Stomach (tissue), 9 donors: ENCODE data around the gene CTRB2. TPM values are rescaled to one million over a fixed set of nuclear protein-coding genes. Genes with fewer than 3 reads are reported as not detected.

Source experiments
- DNase-seq, 2 donors: peaks; one replicate each; pipeline versions ENCODE4 v3.0.0 to v3.0.0-alpha.2; 2013 to 2019
- H3K27ac ChIP-seq, 5 donors: fragments of 200-600 bp in 4 of 5; sonication (generic) in 4 of 5; one replicate each; pipeline ENCODE4 v1.5.1; 2013 to 2019; ENCODE audit warnings: mild to moderate bottlenecking in 1 of 5, moderate library complexity in 1 of 5
- H3K27me3 ChIP-seq, 3 donors: fragments of 200-600 bp; sonication (generic); one replicate each; pipeline ENCODE4 v1.5.1; 2017 to 2019; ENCODE audit warnings: mixed run types in 1 of 3
- H3K36me3 ChIP-seq, 4 donors: fragments of 200-600 bp; sonication (generic); 1 replicate in 3 of 4; 2 replicates in 1 of 4; pipeline ENCODE4 v1.5.1; 2016 to 2019
- H3K4me1 ChIP-seq, 4 donors: fragments of 200-600 bp; sonication (generic); one replicate each; pipeline ENCODE4 v1.5.1; 2016 to 2019
- H3K4me3 ChIP-seq, 4 donors: fragments of 200-600 bp; sonication (generic) in 3 of 4; one replicate each; pipeline ENCODE4 v1.5.1; 2016 to 2019; ENCODE audit warnings: mild to moderate bottlenecking in 1 of 4
- H3K9me3 ChIP-seq, 4 donors: fragments of 200-600 bp; sonication (generic); one replicate each; pipeline ENCODE4 v1.5.1; 2016 to 2019
- EP300 ChIP-seq: sonication (generic); formaldehyde crosslinking; IDR thresholded peaks from one replicate; pipeline ENCODE4 v1.6.1; 2017; ENCODE audit warnings: antibody characterized with exemption
- POLR2A ChIP-seq, 4 donors: fragments of 450-650 bp; IDR thresholded peaks; one replicate each; pipeline ENCODE4 v1.6.1; 2016; ENCODE audit warnings: antibody characterized with exemption in 4 of 4, control low read depth in 2 of 4, mild to moderate bottlenecking in 1 of 4, moderate library complexity in 1 of 4
- POLR2AphosphoS5 ChIP-seq, 3 donors: sonication (generic); formaldehyde crosslinking; IDR thresholded peaks; one replicate each; pipeline ENCODE4 v1.6.1; 2016; ENCODE audit warnings: antibody characterized with exemption in 3 of 3
- WGBS, 5 donors: extraction: QIAGEN DNeasy Blood & Tissue Kit in 3 of 5; methylation state at CpG; one replicate each; pipeline versions ENCODE4 v1.1.5 to v1.1.7; 2013 to 2018; 5-methylcytosine and 5-hydroxymethylcytosine counted together
- intact Hi-C: fragments of 100-400 bp; cut with DNase I; formaldehyde crosslinking; loops from one replicate; pipeline ENCODE4 v1.15.1; 2023; ENCODE audit warnings: low total_unique reads
- polyA plus RNA-seq, 3 donors: library from polyadenylated mRNA; stranded (reverse); fragments of 200-250 nt; gene quantifications; one replicate each; pipeline ENCODE4 v1.2.3, GENCODE V29; 2013
- total RNA-seq, 5 donors: library from RNA; depleted of rRNA; stranded (reverse); fragments of >200 nt; gene quantifications; one replicate each; pipeline versions ENCODE4 v1.1.0 to v1.2.3, GENCODE V29; 2014 to 2016
- TF ChIP-seq, protein P1 (sequence below), 7 experiments: fragments of 450-650 bp in 4 of 7; fragments of 200-600 bp in 3 of 7; sonication (generic) in 3 of 7; IDR thresholded peaks; one replicate each; pipeline ENCODE4 v1.5.1; 2016 to 2019; ENCODE audit warnings: antibody characterized with exemption in 7 of 7, control low read depth in 2 of 7, mild to moderate bottlenecking in 1 of 7
- donor health status: healthy with polysubstance abuse.
- donor health status: Bipolar disorder and iron deficiency.
- donor health status: healthy.

CTRB2 gene
- total and polyA plus RNA-seq, 8 donors, result 2.7 to 26.6 (median 4.0) TPM; not detected in 5

DNA sequence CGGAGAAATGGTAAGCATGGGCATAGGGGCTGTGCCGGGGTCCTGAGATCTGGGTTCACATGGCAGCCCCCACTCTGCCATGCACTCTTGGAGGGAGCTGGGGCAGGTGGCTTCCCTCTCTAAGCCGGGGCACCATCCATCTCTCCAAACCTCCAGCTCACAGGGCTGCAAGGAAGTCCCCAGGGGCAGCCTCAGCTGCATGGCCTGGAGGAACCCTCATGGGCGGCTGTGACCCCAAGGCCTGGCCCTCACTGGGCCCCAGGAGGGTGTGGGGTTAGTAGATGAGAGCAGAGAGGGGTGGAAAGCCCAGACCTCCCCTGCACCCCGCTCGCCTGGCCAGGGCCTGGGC, 2.6 kb downstream of the CTRB2 start:
- no peak overlapping the region for H3K27ac ChIP-seq
- DNase-seq, result no peak
- H3K4me3 ChIP-seq, result no peak overlapping the region
- H3K9me3 ChIP-seq, result no peaks in the 10 kb centered on the region
- intact Hi-C loops, result loop anchor here (10.0 kb wide), 1 partner anchor 190 kb away; no protein-coding TSS in a partner anchor
- peaks cover 0 to 4% (median 1%) of the 10 kb centered on the region in 4 donors for H3K4me1 ChIP-seq
- TF ChIP-seq, protein P1, sequence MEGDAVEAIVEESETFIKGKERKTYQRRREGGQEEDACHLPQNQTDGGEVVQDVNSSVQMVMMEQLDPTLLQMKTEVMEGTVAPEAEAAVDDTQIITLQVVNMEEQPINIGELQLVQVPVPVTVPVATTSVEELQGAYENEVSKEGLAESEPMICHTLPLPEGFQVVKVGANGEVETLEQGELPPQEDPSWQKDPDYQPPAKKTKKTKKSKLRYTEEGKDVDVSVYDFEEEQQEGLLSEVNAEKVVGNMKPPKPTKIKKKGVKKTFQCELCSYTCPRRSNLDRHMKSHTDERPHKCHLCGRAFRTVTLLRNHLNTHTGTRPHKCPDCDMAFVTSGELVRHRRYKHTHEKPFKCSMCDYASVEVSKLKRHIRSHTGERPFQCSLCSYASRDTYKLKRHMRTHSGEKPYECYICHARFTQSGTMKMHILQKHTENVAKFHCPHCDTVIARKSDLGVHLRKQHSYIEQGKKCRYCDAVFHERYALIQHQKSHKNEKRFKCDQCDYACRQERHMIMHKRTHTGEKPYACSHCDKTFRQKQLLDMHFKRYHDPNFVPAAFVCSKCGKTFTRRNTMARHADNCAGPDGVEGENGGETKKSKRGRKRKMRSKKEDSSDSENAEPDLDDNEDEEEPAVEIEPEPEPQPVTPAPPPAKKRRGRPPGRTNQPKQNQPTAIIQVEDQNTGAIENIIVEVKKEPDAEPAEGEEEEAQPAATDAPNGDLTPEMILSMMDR (IDR thresholded peaks at IDR 0.05), result no peak
- TF ChIP-seq POLR2AphosphoS5 (IDR thresholded peaks at IDR 0.05) (no peak), EP300 (no peak), POLR2A (IDR thresholded peaks at IDR 0.05) (no peak)
- no peaks in the 10 kb centered on the region for H3K36me3 ChIP-seq
- peaks cover 0 to 21% (median 0%) of the 10 kb centered on the region in 3 donors for H3K27me3 ChIP-seq
- WGBS, 5 donors, result 90 to 100% (median 94%) methylated on average over 2 to 6 of the region's 6 CpGs; no CpG with 5 or more reads in 1 of the 5 donors

DNA sequence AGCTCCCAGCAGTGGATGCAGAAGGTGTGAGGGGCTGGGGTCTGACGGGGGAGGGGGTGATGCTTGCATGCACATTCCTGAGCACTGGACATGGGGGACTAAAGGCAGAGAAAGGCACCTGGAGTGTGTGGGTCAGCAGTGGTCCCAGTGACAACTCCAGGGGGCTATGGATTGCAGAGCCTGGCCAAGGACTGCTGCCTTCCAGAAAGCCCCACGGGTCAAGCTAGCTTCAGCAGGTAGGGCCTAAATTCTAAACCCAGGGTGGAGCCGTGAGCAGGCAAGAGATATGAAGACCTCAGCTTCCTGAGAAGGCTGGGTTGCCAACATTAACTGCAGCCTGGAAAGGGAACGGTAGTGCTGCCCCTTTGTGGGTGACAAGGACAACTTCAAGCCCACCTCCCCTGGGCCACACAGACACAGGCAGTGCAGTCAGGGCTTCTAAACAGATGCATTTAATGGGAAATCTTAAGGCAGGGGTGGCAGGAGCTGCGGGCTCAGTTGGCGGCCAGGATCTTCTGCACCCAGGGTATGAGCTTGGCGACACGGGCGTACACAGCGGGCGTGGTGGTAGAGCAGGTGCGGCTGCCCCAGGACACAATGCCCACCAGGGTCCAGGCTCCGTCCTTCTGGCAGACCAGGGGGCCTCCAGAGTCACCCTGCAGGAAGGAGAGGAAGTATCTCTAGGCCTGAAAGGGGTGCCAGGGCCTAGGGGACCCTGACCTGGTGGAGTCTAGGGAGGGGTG, 3.1 kb downstream of the CTRB2 start:
- TF ChIP-seq, protein P1 (IDR thresholded peaks at IDR 0.05), result no peak
- TF ChIP-seq POLR2A (IDR thresholded peaks at IDR 0.05) (no peak), EP300 (no peak), POLR2AphosphoS5 (IDR thresholded peaks at IDR 0.05) (no peak)
- Histone ChIP-seq H3K4me1 (peaks cover 0 to 7% (median 3%) of the 10 kb centered on the region in 4 donors), H3K27me3 (peaks cover 0 to 21% (median 0%) of the 10 kb centered on the region in 3 donors), H3K36me3 (no peaks in the 10 kb centered on the region), H3K27ac (no peak overlapping the region), H3K4me3 (no peak overlapping the region), H3K9me3 (no peaks in the 10 kb centered on the region)
- intact Hi-C loops, result loop anchor here (10.0 kb wide), 1 partner anchor 191 kb away; no protein-coding TSS in a partner anchor
- WGBS, 5 donors, result 60 to 72% (median 69%) methylated on average over 13 of the region's 13 CpGs
- no peak for DNase-seq

DNA sequence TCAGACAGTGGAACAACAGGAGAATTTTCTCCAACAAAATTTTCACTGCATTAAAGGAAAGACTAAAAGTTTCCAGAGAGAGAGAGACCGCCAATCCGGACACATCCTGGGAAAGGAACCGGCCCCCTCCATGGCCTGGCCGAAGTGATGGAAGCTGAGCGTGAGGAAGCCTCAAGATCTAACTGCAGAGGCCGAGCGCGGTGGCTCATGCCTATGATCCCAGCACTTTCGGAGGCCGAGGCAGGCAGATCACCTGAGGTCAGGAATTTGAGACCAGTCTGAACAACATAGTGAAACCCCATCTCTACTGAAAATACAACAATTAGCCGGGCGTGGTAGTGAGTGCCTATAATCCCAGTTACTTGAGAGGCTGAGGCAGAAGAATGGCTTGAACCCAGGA, 3.9 kb downstream of the CTRB2 start:
- Histone ChIP-seq H3K4me1 (peaks cover 0 to 10% (median 5%) of the 10 kb centered on the region in 4 donors), H3K4me3 (no peak overlapping the region), H3K9me3 (no peaks in the 10 kb centered on the region), H3K27ac (no peak overlapping the region), H3K36me3 (no peaks in the 10 kb centered on the region), H3K27me3 (peaks cover 0 to 24% (median 4%) of the 10 kb centered on the region in 3 donors)
- TF ChIP-seq, protein P1 (IDR thresholded peaks at IDR 0.05), result no peak
- TF ChIP-seq EP300, result no peak
- TF ChIP-seq POLR2A (IDR thresholded peaks at IDR 0.05), result no peak
- no peak for TF ChIP-seq POLR2AphosphoS5 (IDR thresholded peaks at IDR 0.05)
- intact Hi-C loops, result loop anchor here (10.0 kb wide), 1 partner anchor 192 kb away; no protein-coding TSS in a partner anchor
- DNase-seq, result no peak
- 91 to 93% (median 91%) methylated on average over 12 of the region's 12 CpGs for WGBS, 5 donors

DNA sequence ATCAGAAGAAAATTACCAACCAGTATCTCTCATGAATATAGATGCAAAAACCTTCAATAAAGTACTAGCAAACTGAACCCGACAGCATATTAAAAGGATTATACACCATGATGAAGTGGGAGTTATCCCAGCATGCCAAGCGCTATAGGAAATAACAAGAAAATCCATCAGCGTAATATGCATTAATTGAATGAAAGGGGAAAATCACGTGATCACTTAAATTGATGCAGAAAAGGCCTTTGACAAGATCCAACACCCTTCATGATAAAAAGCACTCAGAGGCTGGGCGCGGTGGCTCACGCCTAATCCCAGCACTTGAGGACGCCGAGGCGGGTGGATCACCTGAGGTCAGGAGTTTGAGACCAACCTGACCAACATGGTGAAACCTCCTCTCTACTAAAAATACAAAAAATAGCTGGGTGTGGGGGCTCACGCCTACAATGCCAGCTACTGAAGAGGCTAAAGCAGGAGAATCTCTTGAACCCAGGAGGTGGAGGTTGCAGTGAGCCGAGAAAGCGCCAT, 4.8 kb downstream of the CTRB2 start:
- no peak overlapping the region for H3K27ac ChIP-seq

More for the DNA sequence above, 4.8 kb downstream of the CTRB2 start:
- Histone ChIP-seq H3K9me3 (no peaks in the 10 kb centered on the region), H3K4me3 (no peak overlapping the region), H3K27me3 (peaks cover 0 to 32% (median 12%) of the 10 kb centered on the region in 3 donors), H3K4me1 (peaks cover 0 to 14% (median 7%) of the 10 kb centered on the region in 4 donors), H3K36me3 (no peaks in the 10 kb centered on the region)
- no peak for DNase-seq
- 86 to 97% (median 90%) methylated on average over 13 of the region's 13 CpGs for WGBS, 5 donors
- intact Hi-C loops, result loop anchor here (10.0 kb wide), 1 partner anchor 193 kb away; no protein-coding TSS in a partner anchor
- TF ChIP-seq POLR2A (IDR thresholded peaks at IDR 0.05), result no peak
- TF ChIP-seq, protein P1 (IDR thresholded peaks at IDR 0.05), result no peak
- no peak for TF ChIP-seq EP300
- no peak for TF ChIP-seq POLR2AphosphoS5 (IDR thresholded peaks at IDR 0.05)
